A673 (cell line): ENCODE measurements around the gene CTU2. TPM values are rescaled to one million over a fixed set of nuclear protein-coding genes. Genes with fewer than 3 reads are reported as not detected.

Source experiments
- BruUV-seq: library from RNA; stranded (reverse); fragments of 400-500 nt; replicated peaks from 2 replicates; lab custom pipeline; 2021; lab: Mats Ljungman, UMichigan
- CTCF ChIA-PET: fragments of 300-600 bp; sonication (Branson Sonifier 250); formaldehyde crosslinking; loops from one replicate; lab custom pipeline; 2022; ENCODE audit warnings: antibody characterized with exemption; lab: Charles Lee
- POLR2A ChIA-PET: fragments of 300-600 bp; sonication (Branson Sonifier 250); formaldehyde crosslinking; loops from one replicate; lab custom pipeline; 2022; ENCODE audit warnings: antibody characterized with exemption; ENCODE audit not compliant: low non-redundant PET; lab: Charles Lee
- DNase-seq: peaks from one replicate; pipeline ENCODE4 v3.0.0-alpha.2; 2015; ENCODE audit warnings: low spot score
- H3K27ac ChIP-seq: fragments of 200-600 bp; sonication (generic); 2 replicates; pipeline ENCODE4 v1.5.1; 2016; ENCODE audit warnings: mixed run types, low read depth, mild to moderate bottlenecking, mixed read lengths, antibody characterized with exemption, low read length; ENCODE audit not compliant: poor library complexity, severe bottlenecking
- H3K27me3 ChIP-seq: fragments of 200-600 bp; sonication (generic); replicated peaks from 2 replicates; pipeline ENCODE4 v1.6.1; 2017; ENCODE audit warnings: mixed run types, low read depth, mild to moderate bottlenecking, mixed read lengths, antibody characterized with exemption, low read length; ENCODE audit not compliant: insufficient read depth, poor library complexity
- H3K36me3 ChIP-seq: fragments of 200-600 bp; sonication (generic); 2 replicates; pipeline ENCODE4 v1.6.1; 2016; ENCODE audit warnings: mixed run types, mild to moderate bottlenecking, mixed read lengths, antibody characterized with exemption, low read length; ENCODE audit not compliant: insufficient read depth, poor library complexity, severe bottlenecking
- H3K4me1 ChIP-seq: fragments of 200-600 bp; sonication (generic); 2 replicates; pipeline ENCODE4 v1.6.1; 2017; ENCODE audit warnings: mixed run types, mild to moderate bottlenecking, mixed read lengths, antibody characterized with exemption, low read length; ENCODE audit not compliant: insufficient read depth, poor library complexity, severe bottlenecking
- H3K4me3 ChIP-seq: fragments of 200-600 bp; sonication (generic); 2 replicates; pipeline ENCODE4 v1.5.1; 2016; ENCODE audit warnings: low read depth, mixed run types, mild to moderate bottlenecking, mixed read lengths, low read length; ENCODE audit not compliant: poor library complexity, severe bottlenecking
- H3K9me3 ChIP-seq: fragments of 200-600 bp; sonication (generic); 2 replicates; pipeline ENCODE4 v1.6.1; 2016; ENCODE audit warnings: mixed run types, low read depth, mild to moderate bottlenecking, mixed read lengths, antibody characterized with exemption, low read length; ENCODE audit not compliant: poor library complexity, severe bottlenecking
- EZH2 ChIP-seq: fragments of 200-600 bp; sonication (generic); IDR thresholded peaks from 2 replicates; pipeline ENCODE4 v1.6.1; 2017; ENCODE audit warnings: borderline replicate concordance, low read depth, mild to moderate bottlenecking, mixed read lengths, antibody characterized with exemption, low read length; ENCODE audit not compliant: poor library complexity, severe bottlenecking
- intact Hi-C: fragments of 100-400 bp; cut with micrococcal nuclease; formaldehyde crosslinking; loops from one replicate; pipeline ENCODE4 v1.10.0; 2022; ENCODE audit not compliant: unreplicated experiment
- total RNA-seq: library from RNA; stranded (reverse); gene quantifications from 2 replicates; pipeline ENCODE4 v1.2.3, GENCODE V29; 2021
- TF ChIP-seq, protein P1 (sequence below): fragments of 300-800, 200-600 bp; sonication (generic); conservative IDR thresholded peaks from 2 replicates; pipeline ENCODE4 v1.5.1; 2017; ENCODE audit warnings: low read depth, mild to moderate bottlenecking, antibody characterized with exemption, low read length, moderate library complexity, mixed read lengths

CTU2 gene
- total RNA-seq, 1 experiment from 2014 or later = 47.5 TPM

DNA sequence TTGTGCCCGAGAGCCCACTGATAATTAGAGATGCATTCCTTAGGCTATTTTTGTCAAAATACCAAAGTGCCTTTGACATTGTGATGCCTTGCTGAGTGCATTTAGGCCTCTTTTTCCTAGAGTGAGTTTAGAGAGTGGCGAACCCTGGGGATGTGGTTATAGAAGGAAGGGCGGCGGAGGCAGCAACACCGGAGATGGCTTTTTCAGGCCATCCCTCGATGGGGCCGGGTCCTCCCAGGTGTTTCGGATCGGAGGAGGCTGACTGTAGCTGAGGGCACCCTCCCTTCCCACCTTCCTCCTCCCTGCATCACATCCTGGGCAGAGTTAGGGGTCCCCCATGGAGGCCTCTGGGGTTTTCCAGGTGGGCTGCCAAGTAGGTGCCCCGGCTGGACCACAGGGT, 13.4 kb upstream of the CTU2 start:
- Histone ChIP-seq H3K36me3 (no peaks in the 10 kb centered on the region), H3K27me3 (no peaks in the 10 kb centered on the region), H3K4me1 (no peaks in the 10 kb centered on the region), H3K4me3 (no peak overlapping the region), H3K9me3 (no peaks in the 10 kb centered on the region), H3K27ac (no peak overlapping the region)
- intact Hi-C loops = no loop called here
- POLR2A ChIA-PET = no interaction called here
- no peak for DNase-seq
- TF ChIP-seq EZH2 = no peak
- TF ChIP-seq, protein P1, sequence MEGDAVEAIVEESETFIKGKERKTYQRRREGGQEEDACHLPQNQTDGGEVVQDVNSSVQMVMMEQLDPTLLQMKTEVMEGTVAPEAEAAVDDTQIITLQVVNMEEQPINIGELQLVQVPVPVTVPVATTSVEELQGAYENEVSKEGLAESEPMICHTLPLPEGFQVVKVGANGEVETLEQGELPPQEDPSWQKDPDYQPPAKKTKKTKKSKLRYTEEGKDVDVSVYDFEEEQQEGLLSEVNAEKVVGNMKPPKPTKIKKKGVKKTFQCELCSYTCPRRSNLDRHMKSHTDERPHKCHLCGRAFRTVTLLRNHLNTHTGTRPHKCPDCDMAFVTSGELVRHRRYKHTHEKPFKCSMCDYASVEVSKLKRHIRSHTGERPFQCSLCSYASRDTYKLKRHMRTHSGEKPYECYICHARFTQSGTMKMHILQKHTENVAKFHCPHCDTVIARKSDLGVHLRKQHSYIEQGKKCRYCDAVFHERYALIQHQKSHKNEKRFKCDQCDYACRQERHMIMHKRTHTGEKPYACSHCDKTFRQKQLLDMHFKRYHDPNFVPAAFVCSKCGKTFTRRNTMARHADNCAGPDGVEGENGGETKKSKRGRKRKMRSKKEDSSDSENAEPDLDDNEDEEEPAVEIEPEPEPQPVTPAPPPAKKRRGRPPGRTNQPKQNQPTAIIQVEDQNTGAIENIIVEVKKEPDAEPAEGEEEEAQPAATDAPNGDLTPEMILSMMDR = no peak
- BruUV-seq = no TSS peak
- CTCF ChIA-PET = no interaction called here

DNA sequence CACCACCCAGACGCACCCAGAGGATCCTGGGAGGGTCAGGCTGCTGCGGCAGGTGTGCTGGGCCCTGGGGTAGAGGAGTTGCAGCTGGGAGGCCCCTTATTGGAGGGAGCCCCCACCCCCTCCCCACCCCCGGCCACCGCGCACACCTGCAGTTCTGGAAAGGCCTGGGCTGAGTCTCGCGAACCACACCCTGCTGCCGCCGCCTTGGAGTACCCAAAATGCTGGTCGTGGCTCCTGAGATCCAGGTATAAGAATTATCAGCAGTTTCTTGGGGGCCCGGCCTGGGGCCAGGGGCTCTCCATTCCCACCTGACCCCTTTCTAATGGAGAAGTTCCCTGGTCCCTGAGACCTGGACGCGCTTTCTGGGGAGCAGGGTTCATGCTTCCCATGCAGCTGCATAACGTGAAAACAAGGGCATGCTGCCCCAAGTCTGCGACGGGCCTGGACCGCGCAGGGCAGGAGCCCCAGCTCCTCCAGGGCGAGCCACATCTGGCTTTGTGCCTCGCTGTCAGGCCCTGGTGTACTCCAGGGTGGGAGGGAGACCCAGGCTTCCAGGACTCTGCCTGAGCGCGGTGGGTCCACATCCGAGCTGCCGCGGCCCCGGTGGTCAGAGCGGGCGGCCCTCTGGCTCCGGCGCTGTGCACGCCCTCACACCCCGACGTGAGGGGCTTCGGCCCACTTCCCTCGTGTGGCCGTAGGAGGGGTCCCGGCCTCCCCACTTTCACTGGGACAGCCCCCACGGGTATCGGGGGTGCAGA, 12.7 kb upstream of the CTU2 start:
- no peaks in the 10 kb centered on the region for H3K9me3 ChIP-seq
- H3K4me1 ChIP-seq = no peaks in the 10 kb centered on the region
- no peaks in the 10 kb centered on the region for H3K27me3 ChIP-seq
- intact Hi-C loops = no loop called here
- DNase-seq = no peak
- no TSS peak for BruUV-seq
- H3K36me3 ChIP-seq = peaks cover 6% of the 10 kb centered on the region
- no peak overlapping the region for H3K27ac ChIP-seq
- ChIA-PET POLR2A (no interaction called here), CTCF (no interaction called here)
- H3K4me3 ChIP-seq = no peak overlapping the region
- TF ChIP-seq, protein P1 = no peak
- no peak for TF ChIP-seq EZH2

DNA sequence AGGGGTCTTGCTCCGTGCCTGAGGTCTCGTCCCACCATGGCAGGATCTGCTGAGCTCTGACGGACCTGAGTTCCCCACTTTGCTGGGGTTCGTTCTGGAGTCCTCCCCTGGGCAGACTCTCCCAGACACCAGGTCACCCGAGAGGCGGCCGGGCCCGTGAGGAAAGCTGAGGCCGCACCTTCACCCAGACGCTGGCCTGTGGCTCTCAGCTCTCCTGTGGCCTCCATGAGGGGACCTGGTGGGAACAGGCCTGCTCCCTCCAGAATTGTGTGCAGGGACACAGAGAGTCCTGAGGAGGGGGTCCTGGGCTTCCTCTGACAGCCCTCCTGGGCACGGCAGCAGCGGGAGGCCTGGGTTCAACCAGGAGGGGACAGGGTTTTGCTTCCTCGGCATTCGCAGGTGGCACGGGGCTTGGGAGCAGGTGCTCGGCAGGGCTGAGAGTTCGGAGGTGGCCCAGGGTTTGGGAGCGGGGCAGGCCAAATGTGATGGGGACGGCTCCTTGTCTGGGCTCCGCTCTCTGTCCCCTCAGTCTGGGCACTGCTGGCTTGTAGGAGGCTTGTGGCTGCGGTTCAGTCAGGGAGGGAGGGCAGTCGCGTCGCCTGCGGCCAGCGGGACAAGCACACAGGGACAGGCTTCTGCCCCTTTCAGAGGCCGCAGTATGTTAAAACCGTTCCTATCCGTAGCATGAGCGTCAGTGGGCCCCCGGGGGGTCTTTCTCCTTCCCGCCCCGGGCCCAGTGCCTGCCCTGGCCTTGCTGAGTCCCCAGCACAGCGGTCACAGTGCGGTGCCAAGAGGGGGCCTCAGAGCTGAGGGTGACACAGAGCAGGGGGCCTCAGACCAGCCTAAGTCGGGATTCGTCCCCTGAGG, 11.8 kb upstream of the CTU2 start:
- intact Hi-C loops = no loop called here
- TF ChIP-seq, protein P1 = no peak
- no peak for TF ChIP-seq EZH2
- H3K9me3 ChIP-seq = no peaks in the 10 kb centered on the region
- H3K36me3 ChIP-seq = peaks cover 7% of the 10 kb centered on the region
- H3K4me3 ChIP-seq = no peak overlapping the region
- H3K27ac ChIP-seq = no peak overlapping the region
- no peaks in the 10 kb centered on the region for H3K27me3 ChIP-seq
- ChIA-PET POLR2A (no interaction called here), CTCF (no interaction called here)
- H3K4me1 ChIP-seq = no peaks in the 10 kb centered on the region
- no peak for DNase-seq
- no TSS peak for BruUV-seq
